Right renal cortex interstitium (tissue), 3 donors: ENCODE data around the gene LRRN2. TPM values are rescaled to one million over a fixed set of nuclear protein-coding genes. Genes with fewer than 3 reads are reported as not detected.
"Not testable (repeated sequence)": the region's sequence is repeated elsewhere in the genome, so short reads cannot be mapped to it uniquely, and the experiment has no call there.

Experiments
- DNase-seq, 3 donors: peaks; one replicate each; pipeline ENCODE4 v3.0.0-alpha.2; 2013; ENCODE audit warnings: low read depth in 3 of 3, low spot score in 2 of 3
- polyA plus RNA-seq, 3 donors: library from polyadenylated mRNA; unstranded; fragments of 120-200 nt; gene quantifications; one replicate each; pipeline ENCODE4 v1.2.1, GENCODE V29; 2013; ENCODE audit not compliant: insufficient read length in 3 of 3

Gene LRRN2
- polyA plus RNA-seq, 3 donors: 10.6 to 10.7 (median 10.6) TPM

- DNase-seq: no peak
These were observed 8.6 kb upstream of the LRRN2 start for GRCh38 chr1:204694145-204694544.

- DNase-seq: no peak
These were observed 7.4 kb upstream of the LRRN2 start for GRCh38 chr1:204692841-204693356.

- DNase-seq: no peak
These were observed 6.8 kb upstream of the LRRN2 start for GRCh38 chr1:204692325-204692840.

- not testable (repeated sequence) for DNase-seq
These were observed 5.8 kb upstream of the LRRN2 start for GRCh38 chr1:204691328-204691730.

- no peak for DNase-seq
These were observed 3.2 kb upstream of the LRRN2 start for GRCh38 chr1:204688776-204689175.

GRCh38 chr1:204688007-204688406 is 2.5 kb upstream of the LRRN2 start:
- DNase-seq: no peak

- no peak for DNase-seq
These were observed 835 bp downstream of the LRRN2 start for GRCh38 chr1:204684571-204685235.

- no peak for DNase-seq
These were observed 1.4 kb downstream of the LRRN2 start for GRCh38 chr1:204684206-204684570.

DNA sequence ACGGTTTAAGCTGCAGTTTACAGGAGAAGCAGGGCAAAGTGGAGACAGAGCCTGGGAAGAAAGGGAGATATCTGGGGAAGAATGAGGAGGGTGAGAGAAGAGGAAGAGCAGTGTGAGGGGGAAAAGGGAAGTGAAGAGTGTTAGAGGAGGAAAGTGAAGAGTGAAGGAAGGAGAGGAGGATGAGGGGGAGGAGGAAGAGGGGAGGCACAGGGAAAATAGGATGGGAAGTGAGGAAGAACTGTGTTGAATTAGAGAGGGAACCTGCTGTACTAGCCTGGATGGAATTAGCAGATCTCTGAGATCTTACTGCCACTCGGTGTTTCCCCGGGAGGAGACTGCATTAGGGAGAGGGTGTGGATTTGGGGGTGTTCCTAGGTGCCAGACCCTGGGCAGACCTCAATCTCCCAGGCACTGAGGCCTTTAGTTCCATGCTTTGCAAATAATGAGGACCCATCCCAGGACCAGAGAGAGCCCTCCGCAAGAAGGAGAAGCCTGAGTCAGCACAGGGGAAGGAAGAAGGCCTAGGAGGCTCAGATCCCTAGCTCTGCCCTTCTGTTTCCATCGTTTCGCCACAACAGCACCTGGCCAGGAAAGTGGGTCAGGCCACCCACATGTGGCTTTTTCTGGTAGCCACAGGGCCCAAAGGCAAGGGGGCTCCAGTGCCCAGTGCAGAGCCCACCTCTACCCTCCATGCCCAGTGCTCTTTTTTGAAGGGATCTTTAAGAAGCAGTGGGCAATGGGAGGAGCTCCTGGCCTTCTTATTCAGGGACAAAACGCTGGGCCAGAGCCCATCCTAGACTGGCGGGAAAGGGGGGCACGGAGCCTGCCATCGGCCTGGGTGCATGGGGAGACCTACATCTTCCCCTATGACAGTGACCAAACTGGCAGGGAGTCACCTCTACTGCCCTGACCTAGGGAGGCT is 2.0 kb downstream of the LRRN2 start:
- DNase-seq: no peak

- no peak for DNase-seq
These were observed 5.1 kb downstream of the LRRN2 start for GRCh38 chr1:204680461-204680860.

DNA sequence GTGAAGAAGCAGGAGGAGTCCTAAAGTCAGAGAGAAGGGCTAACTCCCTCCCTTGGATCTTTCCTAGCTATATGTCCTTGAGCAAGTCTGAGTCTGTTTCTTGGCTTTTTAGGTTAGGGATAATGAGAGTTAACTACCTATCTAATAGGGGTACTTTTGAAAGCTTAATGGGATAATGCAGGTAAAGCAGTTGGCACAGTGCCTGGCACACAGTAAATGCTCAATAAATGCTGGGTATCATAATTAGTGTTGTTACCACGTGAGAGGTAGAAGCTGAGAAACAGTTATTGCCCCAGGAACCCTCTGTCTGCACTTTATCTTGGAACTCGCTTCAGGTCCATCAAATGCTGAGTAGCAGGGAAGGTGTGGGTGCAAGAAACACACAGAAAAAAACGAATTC is 5.5 kb downstream of the LRRN2 start:
- no peak for DNase-seq

DNA sequence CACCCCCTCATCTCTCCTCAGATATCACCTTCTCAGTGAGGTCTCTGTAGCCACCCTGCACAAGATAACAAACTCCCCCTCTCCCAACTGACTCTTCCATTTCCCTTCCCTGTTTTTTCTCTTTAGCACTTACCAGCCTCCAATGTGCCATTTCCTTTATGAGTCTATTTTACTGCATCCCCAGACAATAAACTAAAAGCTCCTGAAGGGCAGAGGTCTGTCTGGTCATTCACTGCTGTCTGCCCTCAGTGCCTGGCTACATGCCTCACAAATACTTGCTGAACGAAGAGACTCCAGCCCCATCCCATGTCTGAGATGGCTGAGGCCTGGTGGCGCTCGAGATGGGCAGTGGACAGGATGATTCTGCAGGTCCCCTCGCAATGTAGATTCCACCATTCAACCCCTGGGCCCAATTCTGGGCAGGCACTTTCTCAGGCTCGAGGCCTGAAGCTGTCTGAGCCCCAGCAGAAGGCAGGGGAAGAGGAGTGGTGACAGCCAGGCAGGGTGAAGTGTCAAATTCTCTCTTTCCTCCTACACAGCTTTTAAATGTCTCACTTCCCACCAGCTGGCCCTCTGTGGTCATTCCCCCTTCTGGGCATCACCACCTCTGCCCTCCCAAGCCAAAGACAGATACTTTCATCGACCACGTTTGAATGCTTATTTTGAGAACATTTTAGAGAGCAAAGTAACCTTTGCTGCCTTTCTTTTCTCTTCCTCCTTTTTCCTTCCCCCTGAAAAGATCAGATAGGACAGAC is 6.6 kb downstream of the LRRN2 start:
- DNase-seq: no peak

GRCh38 chr1:204677864-204678263 is 7.7 kb downstream of the LRRN2 start:
- no peak for DNase-seq

GRCh38 chr1:204676043-204676442 is 9.5 kb downstream of the LRRN2 start:
- DNase-seq: no peak

GRCh38 chr1:204673909-204674649 is 11.5 kb downstream of the LRRN2 start:
- no peak for DNase-seq

GRCh38 chr1:204673209-204673608 is 12.3 kb downstream of the LRRN2 start:
- DNase-seq: no peak

DNA sequence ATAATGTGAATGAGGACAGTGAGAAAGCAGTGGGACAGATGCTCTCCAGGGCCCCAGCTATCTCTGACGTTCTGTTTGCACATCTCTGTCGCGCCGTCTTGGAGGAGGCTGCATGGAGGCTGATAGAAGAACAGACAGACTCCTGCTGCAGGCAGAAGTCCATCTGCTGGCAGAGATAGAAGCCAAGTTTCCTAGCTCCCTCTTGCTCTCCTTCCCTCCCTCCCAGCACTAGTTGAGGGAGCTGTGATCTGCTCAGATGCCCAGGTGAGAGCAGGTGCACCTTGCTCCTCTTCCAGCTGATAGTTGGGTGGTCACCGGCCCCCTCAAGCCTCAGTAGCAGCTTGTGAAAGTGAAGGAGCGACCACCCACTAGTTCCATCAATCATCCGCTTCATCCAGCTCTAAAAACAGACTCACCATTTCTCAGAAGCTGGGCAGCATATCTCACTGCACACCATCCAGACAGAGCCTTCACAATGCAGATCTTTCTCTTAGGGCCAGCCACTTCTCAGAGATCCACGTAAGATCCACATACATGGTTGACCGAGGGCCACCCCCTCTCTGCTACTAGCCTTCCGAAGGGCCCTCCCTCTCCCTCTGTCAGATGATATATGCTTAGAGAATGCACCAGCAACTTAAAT is 12.9 kb downstream of the LRRN2 start:
- DNase-seq: no peak

DNA sequence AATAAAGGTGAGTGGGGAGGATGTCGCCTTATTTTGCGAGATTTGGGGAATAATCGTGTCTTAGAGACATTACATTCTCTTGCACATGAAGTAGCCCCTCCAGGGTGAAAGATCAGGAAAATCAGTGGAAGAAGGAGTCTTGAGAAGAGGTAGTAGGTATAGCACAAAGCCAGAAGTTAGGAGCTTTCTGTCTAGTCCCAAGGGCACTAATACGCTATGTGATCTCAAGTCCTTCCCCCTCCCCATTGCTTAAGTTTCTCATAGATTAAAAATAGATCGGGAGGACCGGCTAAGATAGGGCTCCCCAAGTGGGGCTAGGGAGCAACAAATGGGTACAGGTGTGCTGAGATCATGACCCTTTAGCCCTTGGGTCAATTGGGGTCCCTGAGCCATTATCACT is 13.5 kb downstream of the LRRN2 start:
- DNase-seq: no peak

DNA sequence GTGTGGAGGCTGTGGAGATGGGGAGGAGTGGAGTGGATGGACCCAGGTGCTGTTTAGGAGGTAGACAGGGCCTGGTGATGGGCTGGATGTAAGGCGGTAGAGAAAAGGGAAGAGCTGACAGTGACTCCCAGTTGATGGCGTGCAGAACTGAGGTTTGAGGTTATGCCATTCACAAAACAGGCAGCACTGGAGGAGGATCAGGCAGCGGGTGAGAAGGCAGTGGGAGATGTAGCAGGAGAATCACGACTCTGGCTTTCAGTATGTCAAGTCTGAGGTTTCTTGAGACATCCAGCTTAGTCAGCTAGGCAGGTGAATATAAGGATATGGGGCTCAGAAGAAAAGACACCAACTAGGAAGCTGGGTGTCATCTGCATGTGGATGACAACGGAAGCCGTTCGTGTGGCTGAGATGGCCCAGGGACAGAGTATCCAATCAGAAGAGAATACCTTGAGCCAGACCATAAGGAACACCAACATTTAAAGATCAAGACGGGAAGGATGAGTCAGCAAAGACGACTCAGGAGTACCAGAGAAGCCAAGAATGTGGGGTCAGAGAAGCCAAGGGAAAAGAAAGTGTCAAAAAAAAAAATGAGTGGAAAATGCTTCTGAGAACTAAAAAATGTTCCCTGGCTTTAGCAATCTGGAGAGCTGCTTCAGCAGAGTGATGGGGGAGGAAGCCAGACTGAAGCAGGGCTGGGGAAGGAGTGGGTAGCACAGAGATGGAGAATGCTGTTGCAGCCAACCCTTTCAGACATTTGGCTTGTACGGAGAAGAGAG is 15.2 kb downstream of the LRRN2 start:
- DNase-seq: no peak
